Sigmoid colon (tissue), 7 donors: ENCODE data around the gene PRKCA. TPM values are rescaled to one million over a fixed set of nuclear protein-coding genes. Genes with fewer than 3 reads are reported as not detected.

Experiments used
- DNase-seq: peaks from one replicate; pipeline ENCODE4 v3.0.0-alpha.2; 2019
- H3K27ac ChIP-seq, 4 donors: fragments of 200-600 bp; sonication (generic); one replicate each; pipeline ENCODE4 v1.5.1; 2016 to 2019; ENCODE audit warnings: mild to moderate bottlenecking in 1 of 4
- H3K27me3 ChIP-seq, 3 donors: fragments of 200-600 bp; sonication (generic); one replicate each; pipeline ENCODE4 v1.5.1; 2019; ENCODE audit warnings: mild to moderate bottlenecking in 1 of 3
- H3K36me3 ChIP-seq, 4 donors: fragments of 200-600 bp; sonication (generic); one replicate each; pipeline ENCODE4 v1.5.1; 2016 to 2019
- H3K4me1 ChIP-seq, 4 donors: fragments of 200-600 bp; sonication (generic); one replicate each; pipeline ENCODE4 v1.5.1; 2017 to 2019
- H3K4me3 ChIP-seq, 4 donors: fragments of 200-600 bp; sonication (generic); one replicate each; pipeline ENCODE4 v1.5.1; 2017 to 2019; ENCODE audit warnings: mild to moderate bottlenecking in 2 of 4, moderate library complexity in 1 of 4
- H3K9me3 ChIP-seq, 4 donors: fragments of 200-600 bp in 3 of 4; sonication (generic) in 3 of 4; one replicate each; pipeline versions ENCODE4 v1.5.1 to v1.6.1; 2013 to 2019
- EP300 ChIP-seq, 4 donors: sonication (generic); formaldehyde crosslinking; IDR thresholded peaks; one replicate each; pipeline ENCODE4 v1.6.1; 2017; ENCODE audit warnings: antibody characterized with exemption in 4 of 4
- POLR2A ChIP-seq, 2 donors: fragments of 450-650 bp; IDR thresholded peaks; one replicate each; pipeline ENCODE4 v1.6.1; 2016; ENCODE audit warnings: antibody characterized with exemption in 2 of 2, mild to moderate bottlenecking in 2 of 2, moderate library complexity in 2 of 2
- POLR2AphosphoS5 ChIP-seq, 4 donors: sonication (generic); formaldehyde crosslinking; IDR thresholded peaks; one replicate each; pipeline ENCODE4 v1.6.1; 2017; ENCODE audit warnings: antibody characterized with exemption in 4 of 4
- WGBS, 2 donors: extraction: QIAGEN DNeasy Blood & Tissue Kit; methylation state at CpG; one replicate each; pipeline ENCODE4 v1.1.7; 2013; 5-methylcytosine and 5-hydroxymethylcytosine counted together
- intact Hi-C: fragments of 100-400 bp; cut with DNase I; formaldehyde crosslinking; loops from one replicate; pipeline ENCODE4 v1.15.1; 2023
- polyA plus RNA-seq, 3 donors: library from polyadenylated mRNA; stranded (reverse); fragments of 200-250 nt; gene quantifications; one replicate each; pipeline ENCODE4 v1.2.3, GENCODE V29; 2013
- total RNA-seq, 4 donors: library from RNA; depleted of rRNA; stranded (reverse); fragments of >200 nt; gene quantifications; one replicate each; pipeline ENCODE4 v1.1.0, GENCODE V29; 2016
- TF ChIP-seq, protein P1 (sequence below), 4 experiments: fragments of 450-650 bp in 3 of 4; fragments of 200-600 bp in 1 of 4; IDR thresholded peaks; one replicate each; pipeline ENCODE4 v1.5.1; 2016 to 2019; ENCODE audit warnings: antibody characterized with exemption in 4 of 4, mild to moderate bottlenecking in 3 of 4, moderate library complexity in 2 of 4
- donor health status: healthy with polysubstance abuse.
- donor health status: Bipolar disorder and iron deficiency.
- donor health status: healthy.

Gene PRKCA
- total and polyA plus RNA-seq, 7 donors: 6.6 to 58.4 (median 42.6) TPM

DNA sequence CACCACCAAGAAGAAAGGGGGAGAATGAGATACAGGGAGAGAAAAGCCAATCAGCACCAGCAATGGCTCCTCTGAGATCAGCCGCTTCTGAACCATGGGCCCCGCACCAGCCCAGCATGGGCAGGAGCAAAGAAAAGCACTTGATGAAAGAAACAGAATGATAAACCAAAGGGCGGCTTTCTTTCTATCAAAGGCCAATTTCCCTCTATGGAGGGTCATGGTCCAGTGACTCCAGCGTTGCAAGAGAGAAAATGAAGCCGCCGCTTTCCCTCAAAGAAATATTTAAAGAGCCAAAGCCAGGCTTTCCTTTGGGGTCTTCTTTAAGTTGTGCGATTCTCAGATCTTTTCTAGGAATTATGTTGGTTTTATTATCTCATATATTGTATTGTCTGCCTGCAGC is 447.7 kb downstream of the PRKCA start:
- no peak for TF ChIP-seq POLR2A (IDR thresholded peaks at IDR 0.05)
- no peak for TF ChIP-seq POLR2AphosphoS5 (IDR thresholded peaks at IDR 0.05)
- no peak for TF ChIP-seq EP300 (IDR thresholded peaks at IDR 0.05)
- TF ChIP-seq, protein P1, sequence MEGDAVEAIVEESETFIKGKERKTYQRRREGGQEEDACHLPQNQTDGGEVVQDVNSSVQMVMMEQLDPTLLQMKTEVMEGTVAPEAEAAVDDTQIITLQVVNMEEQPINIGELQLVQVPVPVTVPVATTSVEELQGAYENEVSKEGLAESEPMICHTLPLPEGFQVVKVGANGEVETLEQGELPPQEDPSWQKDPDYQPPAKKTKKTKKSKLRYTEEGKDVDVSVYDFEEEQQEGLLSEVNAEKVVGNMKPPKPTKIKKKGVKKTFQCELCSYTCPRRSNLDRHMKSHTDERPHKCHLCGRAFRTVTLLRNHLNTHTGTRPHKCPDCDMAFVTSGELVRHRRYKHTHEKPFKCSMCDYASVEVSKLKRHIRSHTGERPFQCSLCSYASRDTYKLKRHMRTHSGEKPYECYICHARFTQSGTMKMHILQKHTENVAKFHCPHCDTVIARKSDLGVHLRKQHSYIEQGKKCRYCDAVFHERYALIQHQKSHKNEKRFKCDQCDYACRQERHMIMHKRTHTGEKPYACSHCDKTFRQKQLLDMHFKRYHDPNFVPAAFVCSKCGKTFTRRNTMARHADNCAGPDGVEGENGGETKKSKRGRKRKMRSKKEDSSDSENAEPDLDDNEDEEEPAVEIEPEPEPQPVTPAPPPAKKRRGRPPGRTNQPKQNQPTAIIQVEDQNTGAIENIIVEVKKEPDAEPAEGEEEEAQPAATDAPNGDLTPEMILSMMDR (IDR thresholded peaks at IDR 0.05): no peak
- Histone ChIP-seq H3K27me3 (no peaks in the 10 kb centered on the region), H3K27ac (no peak overlapping the region), H3K4me1 (no peaks in the 10 kb centered on the region), H3K36me3 (peaks cover 0 to 55% (median 3%) of the 10 kb centered on the region in 4 donors), H3K4me3 (no peak overlapping the region), H3K9me3 (no peaks in the 10 kb centered on the region)
- intact Hi-C loops: no loop called here
- DNase-seq: no peak
- WGBS, 2 donors: 95 to 96% methylated on average over 7 of the region's 7 CpGs

DNA sequence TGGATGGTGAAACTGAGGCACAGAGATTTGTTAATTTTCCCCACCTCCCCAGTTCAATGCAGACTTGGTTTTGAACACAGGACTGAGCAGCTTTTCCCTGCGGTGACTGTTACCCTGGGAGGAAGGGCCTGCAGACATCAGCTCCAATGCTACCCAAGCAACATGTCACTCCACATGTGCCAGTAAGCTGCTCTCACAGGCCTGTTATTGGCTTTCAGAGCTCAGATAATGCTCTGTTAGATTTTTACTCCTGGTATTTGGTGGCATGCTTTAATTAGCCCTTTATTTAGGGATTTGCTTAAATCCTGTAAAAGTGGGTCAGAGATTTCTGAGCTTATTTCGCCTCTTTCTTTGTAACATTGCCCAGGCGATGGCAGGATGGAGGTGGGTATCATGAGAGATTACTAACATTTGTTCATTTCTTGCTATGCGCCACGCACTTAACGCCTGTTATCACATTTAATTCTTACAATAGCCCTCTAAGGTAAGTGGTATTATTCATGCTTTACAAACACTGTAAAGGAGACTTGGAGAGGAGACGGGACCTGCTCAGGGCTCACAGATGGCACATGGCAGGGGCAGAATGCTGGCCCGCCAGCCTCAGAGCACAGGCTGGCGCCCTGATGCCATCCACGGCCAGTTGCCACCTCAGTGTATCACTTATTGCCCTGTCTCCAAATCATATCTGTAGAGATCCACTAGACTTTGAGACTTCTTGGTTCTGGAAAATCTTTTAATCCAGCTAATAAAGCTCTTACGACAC is 448.5 kb downstream of the PRKCA start:
- 95 to 96% methylated on average over 11 of the region's 11 CpGs for WGBS, 2 donors
- peaks cover 0 to 51% (median 2%) of the 10 kb centered on the region in 4 donors for H3K36me3 ChIP-seq

DNA sequence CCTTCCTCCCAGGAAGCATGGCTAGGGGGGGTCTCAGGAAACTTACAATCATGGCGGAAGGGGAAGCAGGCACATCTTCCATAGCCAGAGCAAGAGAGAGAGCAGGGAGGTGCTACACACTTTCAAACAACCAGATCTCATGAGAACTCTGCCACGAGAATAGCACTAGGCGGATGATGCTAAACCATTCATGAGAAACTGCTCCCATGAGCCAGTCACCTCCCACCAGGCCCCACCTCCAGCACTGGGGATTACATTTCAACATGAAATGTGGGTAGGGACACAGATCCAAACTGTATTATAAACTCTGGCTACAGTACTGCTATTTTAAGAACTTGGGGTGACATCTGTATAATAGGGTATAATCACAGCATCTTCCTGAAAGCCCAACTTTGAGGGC is 449.4 kb downstream of the PRKCA start:
- Histone ChIP-seq H3K27me3 (no peaks in the 10 kb centered on the region), H3K27ac (no peak overlapping the region), H3K36me3 (peaks cover 0 to 51% (median 2%) of the 10 kb centered on the region in 4 donors), H3K9me3 (no peaks in the 10 kb centered on the region), H3K4me1 (no peaks in the 10 kb centered on the region), H3K4me3 (no peak overlapping the region)
- 93 to 94% methylated on average over 3 of the region's 3 CpGs for WGBS, 2 donors
- intact Hi-C loops: no loop called here
- no peak for DNase-seq
- no peak for TF ChIP-seq EP300 (IDR thresholded peaks at IDR 0.05)
- TF ChIP-seq, protein P1 (IDR thresholded peaks at IDR 0.05): no peak
- TF ChIP-seq POLR2AphosphoS5 (IDR thresholded peaks at IDR 0.05): no peak
- no peak for TF ChIP-seq POLR2A (IDR thresholded peaks at IDR 0.05)

More for the DNA sequence above, 448.5 kb downstream of the PRKCA start:
- Histone ChIP-seq H3K27me3 (no peaks in the 10 kb centered on the region), H3K9me3 (no peaks in the 10 kb centered on the region), H3K4me1 (no peaks in the 10 kb centered on the region), H3K4me3 (no peak overlapping the region), H3K27ac (no peak overlapping the region)
- intact Hi-C loops: no loop called here
- TF ChIP-seq, protein P1 (IDR thresholded peaks at IDR 0.05): no peak
- TF ChIP-seq EP300 (IDR thresholded peaks at IDR 0.05) (no peak), POLR2A (IDR thresholded peaks at IDR 0.05) (no peak), POLR2AphosphoS5 (IDR thresholded peaks at IDR 0.05) (no peak)
- peak; percentile 19 for DNase-seq

DNA sequence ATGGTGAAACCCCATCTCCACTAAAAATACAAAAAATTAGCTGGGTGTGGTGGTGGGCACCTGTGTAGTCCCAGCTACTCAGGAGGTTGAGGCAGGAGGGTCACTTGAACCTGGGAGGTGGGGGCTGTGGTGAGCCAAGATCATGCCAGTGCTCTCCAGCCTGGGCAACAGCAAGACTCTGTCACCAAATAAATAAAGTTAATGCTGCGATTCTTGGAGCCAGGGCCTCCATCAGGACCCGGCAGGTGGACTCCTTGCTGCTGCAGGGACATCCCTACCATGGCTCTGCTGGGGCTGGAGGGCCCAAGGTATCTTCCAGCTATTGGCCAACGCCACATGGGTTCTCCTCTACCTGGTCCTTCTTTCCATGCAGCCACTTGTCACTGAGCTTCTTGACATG is 450.0 kb downstream of the PRKCA start:
- no peaks in the 10 kb centered on the region for H3K27me3 ChIP-seq
- H3K36me3 ChIP-seq: peaks cover 0 to 45% (median 2%) of the 10 kb centered on the region in 4 donors
- intact Hi-C loops: no loop called here
- H3K27ac ChIP-seq: no peak overlapping the region
- WGBS, 2 donors: 65 to 67% methylated on average over 3 of the region's 3 CpGs
- no peaks in the 10 kb centered on the region for H3K9me3 ChIP-seq
- no peaks in the 10 kb centered on the region for H3K4me1 ChIP-seq
- H3K4me3 ChIP-seq: no peak overlapping the region
- TF ChIP-seq POLR2AphosphoS5 (IDR thresholded peaks at IDR 0.05): no peak
- DNase-seq: peak; percentile 20

DNA sequence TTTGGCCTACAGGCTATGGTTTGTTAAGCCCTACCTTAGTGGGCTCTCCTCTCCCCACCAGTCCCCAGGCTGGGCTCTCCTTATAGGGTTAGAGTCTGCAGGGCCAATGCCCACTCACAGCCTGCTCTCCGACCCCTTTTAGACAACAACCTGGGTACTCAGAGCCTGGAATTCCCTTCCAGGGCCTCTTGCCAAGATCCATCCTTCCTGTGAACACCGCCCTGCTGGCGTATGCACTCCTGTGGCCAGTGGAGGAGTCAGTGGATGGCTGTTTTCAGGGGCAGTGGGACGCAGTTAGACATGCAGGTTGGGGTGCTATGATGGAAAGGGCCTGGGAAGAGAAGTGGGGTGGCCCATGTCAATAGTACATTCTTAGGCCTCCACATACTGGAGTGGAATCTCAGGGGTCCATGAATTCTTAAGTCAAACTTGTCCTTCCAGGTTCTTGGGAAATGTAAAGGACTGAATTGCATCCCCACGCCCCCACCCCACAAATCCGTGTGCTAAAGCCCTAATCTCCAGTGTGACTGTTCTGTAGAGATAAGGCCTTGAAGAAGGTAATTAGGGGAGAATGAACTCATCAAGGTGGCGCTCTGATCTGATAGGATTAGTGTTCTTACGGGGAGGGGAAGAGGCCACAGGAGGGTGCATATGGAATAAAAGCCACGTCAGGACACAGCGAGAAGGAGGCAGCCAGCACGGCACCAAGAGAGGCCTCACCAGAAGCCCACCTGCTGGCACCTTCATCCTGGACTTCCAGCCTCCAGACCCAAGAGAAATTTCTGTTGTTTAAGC is 450.9 kb downstream of the PRKCA start:
- no peaks in the 10 kb centered on the region for H3K9me3 ChIP-seq
- TF ChIP-seq, protein P1 (IDR thresholded peaks at IDR 0.05): no peak
- no peak for TF ChIP-seq EP300 (IDR thresholded peaks at IDR 0.05)
- no peak for TF ChIP-seq POLR2AphosphoS5 (IDR thresholded peaks at IDR 0.05)
- TF ChIP-seq POLR2A (IDR thresholded peaks at IDR 0.05): no peak
- no peaks in the 10 kb centered on the region for H3K4me1 ChIP-seq
- H3K27me3 ChIP-seq: no peaks in the 10 kb centered on the region
- H3K4me3 ChIP-seq: no peak overlapping the region
- peaks cover 0 to 39% (median 2%) of the 10 kb centered on the region in 4 donors for H3K36me3 ChIP-seq
- WGBS, 2 donors: 88% methylated on average over 11 of the region's 11 CpGs
- intact Hi-C loops: no loop called here
- no peak overlapping the region for H3K27ac ChIP-seq
- peak; percentile 33 for DNase-seq
